Umbilical cord (tissue), 2 donors: ENCODE results near the gene CCNK. TPM values are rescaled to one million over a fixed set of nuclear protein-coding genes. Genes with fewer than 3 reads are reported as not detected.

Source experiments
- DNase-seq: peaks from one replicate; pipeline ENCODE4 v3.0.0-alpha.2; 2015; ENCODE audit warnings: low spot score
- total RNA-seq: library from RNA; depleted of rRNA; stranded (reverse); fragments of >200 nt; gene quantifications from one replicate; pipeline ENCODE4 v1.2.3, GENCODE V29; 2014; ENCODE audit warnings: low replicate concordance; ENCODE audit not compliant: insufficient read depth

The CCNK gene
- 33.0 TPM for total RNA-seq

DNA sequence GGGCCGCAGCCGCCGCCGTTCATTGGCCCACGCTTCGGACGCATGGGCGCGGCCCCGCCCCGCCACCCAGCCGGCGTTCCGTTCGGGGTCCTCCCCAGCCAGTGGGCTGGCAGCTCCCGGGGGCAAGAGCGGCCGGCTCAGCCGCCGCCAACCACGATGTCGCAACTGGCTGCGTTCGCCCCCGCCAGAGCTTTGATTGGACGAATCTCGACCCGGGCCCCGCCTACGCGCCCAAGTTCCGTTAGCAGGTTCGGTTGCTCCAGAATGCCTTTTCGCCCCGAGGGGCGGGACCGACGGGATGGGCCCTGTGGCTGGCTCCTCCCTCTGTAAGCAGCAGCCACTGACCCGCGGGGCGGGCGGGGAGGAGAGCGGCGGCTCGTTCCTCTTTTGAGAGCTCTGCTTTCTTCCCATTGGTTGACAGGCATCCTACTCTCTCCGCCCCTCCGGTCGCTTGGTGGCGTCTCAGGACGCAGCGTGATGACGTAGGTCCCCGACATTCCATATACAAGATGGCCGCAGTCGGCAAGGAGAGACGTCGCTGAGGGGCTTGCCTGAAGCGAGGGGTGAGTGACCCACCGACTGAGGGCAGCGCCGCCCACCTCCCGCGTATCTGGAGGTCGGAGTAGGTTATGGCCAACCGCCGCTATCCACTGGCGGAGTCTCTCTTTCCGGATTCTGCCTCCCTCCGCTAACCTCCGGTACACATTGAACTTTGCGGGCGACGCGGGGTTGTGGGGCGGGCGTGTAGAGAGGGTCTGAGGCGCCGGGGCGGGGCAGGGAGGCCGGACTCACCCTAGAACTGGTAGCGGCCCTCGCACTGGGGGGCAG, at the start of gene CCNK:
Gene CCNK (plus strand): TSS at position 493 of the 828 bp plus-strand sequence. CDS start 11,269 bp downstream, outside the sequence.
- peak; percentile 100 for DNase-seq

DNA sequence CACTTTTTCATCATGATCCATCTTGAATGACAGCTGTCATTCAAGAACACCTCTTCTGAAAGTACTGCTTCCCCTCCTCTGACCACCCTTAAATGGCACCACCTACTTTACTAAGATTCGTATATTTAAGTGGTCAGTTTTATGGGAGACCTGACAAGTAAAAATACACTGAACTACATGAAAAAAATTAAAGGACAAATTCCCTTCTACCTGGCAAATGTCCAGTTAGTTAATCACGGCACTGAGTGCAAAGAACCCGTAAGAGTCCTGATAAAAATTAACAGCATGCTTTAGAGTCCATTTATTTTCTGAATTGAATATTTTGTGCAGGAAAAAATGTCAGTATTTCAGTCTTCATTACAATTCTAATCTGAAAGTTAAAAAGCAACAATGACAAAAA, 49.2 kb upstream of the CCNK start:
- DNase-seq, result no peak

DNA sequence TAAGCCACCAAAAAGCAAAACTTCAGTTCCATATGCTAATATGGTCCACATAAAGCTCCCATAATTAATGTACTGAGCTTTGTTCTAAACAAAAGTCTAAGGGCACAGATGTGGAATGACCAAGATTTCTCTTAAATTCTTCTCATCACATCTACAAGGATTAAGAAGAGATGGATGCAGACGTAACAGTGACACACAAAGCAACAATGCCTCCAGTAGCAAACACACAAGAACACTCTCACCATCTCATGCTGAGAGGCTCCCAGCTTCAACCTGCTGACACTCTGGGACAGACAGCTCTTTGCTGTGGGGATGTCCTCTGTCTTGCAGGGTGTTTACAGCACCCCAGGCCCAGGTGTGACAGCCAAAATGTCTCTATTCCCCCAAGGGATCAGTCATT, 48.7 kb upstream of the CCNK start:
- DNase-seq, result no peak

DNA sequence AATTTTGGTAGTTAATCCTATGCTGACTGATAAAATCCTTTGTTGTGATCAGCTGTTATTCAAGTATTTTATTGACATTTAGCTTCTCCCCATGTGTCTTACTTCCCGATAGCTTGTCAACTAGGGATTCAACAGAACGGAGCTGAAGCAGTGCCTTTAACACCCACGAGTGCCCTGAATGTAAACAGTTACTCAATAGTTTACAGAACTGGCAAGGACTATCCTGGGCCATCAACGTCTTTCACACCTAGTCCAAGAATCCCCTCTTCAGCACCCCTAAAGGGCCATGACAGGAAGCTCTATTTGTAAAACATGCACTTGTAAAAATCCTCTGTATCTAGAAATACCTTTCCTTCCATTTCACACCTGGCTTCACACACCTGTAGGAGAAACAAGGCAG, 45.9 kb upstream of the CCNK start:
- no peak for DNase-seq

DNA sequence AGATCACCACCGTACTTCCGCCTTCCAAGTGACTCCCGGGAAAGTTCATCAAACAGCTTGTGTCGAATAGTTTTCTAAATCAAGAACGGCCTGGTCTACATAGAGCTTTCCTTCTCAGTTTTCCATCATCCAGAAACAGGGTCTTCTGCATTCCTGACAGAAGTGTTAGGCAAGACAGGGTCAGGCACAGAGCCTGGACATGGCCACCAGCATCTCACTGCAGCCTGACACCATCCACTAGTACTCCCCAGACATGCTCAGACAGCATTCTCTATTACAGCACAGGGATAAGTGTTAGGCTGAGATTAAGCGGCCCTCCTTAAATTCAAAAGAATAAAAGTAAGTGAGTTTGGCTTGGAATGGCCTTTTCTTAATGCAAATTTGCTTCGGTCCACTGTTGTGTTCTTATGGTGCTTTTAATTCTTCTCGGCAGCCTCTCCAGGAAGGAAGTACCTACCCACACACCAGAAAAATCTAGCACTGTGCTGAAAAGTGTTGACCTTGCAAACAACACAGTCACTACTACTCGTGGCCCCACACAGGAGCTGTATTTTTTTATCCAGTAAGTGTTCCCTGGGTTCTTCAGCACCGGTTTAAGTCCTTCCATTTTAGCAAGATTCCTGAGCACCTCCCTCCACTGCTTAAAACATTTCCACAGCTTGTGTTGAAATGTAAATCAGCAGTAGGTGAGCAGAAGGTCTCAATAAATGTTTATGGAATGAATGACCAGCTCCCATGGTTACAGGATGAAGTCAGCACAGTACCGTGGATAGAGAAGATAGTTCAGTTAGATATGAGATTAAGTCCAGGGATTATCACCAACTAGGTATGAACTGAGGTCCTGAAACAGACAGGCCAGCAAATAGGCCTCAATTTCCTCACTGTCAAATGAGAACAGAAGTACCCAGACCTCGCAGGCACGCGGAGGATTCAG, 44.7 kb upstream of the CCNK start:
- no peak for DNase-seq

DNA sequence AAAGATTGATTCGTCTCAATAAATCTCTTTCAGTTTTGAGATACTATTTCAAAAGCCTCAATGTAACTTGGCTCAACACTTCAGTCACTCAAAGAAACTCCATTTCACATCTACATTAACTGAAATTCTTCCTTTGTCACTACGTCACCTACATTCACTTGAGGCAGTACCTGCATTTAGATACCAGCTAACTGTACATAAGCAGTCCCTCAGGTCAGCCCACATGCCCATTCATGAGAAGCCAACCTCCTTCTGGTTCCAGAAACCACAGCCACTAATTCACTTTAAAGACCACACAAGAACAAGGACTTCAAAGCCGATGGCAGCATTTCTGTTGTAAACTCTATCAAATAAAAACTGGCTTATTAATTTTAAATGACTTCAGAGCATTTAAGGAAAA, 43.5 kb upstream of the CCNK start:
- DNase-seq, result no peak

DNA sequence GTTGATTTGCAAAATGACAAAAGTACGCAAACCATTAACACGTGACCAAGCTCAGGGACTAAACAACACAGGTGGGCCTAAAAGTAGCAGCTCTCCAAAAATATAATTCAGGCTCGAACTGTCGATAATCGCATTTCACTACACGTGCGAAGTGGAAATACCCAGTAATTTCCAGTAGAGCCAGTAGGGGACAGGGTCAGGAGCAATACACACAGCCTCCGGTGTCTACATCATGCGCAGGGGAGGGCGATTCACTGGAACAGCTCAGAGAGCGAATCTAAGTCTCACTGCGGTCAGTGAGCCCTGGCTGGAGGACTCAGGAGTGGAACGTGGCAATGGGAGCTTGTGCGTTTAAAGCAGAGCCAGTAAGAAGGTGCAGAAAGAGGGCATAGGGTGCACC, 40.9 kb upstream of the CCNK start:
- DNase-seq, result no peak

DNA sequence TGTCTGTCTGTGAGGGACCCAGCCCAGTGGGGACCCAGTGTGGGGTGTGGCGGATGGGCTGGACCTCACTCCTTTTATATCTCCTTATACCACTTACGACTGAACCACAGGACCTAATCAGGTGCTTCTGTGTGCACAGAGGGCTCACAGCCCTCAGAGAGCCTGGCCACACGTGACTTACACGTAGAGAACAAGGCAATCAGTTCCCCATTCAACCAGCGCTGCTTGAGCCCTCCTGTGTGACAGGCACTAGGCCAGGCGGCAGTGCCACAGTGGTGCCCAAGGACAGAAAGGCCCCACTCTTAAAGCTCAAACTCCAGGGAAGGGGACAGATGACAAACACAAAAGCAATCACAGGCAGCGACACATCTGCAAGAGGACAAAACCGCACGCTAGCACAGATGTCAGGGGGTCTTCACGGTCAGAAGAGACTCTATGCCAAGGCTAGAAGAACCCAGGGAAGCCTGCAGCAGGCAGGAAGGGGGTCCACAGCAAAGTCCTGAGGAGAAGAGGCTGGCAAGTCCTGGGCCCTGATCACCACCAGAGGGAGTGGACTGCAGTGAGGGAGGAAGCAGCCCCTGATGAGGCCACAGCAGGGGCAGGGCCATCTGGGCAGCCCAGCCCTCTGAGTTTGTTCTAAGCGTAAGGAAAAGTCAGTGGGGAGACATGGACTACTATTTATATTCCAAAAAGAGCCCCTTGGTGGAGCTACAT, 39.9 kb upstream of the CCNK start:
- peak; percentile 22 for DNase-seq

DNA sequence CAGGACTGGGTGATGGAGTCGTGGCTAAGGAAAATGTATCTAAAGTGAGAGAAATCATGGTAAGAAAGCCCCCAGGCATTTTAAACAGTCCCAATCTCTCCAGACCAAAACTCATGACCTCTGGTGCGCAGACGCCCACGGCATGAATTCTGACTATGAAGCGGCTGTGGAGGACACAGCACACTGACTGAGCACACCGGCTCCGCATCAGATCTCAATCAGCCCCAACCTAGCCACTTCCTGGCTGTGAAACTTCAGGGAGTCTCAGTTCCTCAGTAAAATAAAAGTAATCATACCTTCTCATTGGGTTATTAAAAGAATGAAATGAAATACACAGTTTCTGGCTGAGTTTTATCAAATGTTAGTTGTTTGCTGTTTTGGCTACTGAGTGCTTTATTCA, 39.3 kb upstream of the CCNK start:
- DNase-seq, result no peak

DNA sequence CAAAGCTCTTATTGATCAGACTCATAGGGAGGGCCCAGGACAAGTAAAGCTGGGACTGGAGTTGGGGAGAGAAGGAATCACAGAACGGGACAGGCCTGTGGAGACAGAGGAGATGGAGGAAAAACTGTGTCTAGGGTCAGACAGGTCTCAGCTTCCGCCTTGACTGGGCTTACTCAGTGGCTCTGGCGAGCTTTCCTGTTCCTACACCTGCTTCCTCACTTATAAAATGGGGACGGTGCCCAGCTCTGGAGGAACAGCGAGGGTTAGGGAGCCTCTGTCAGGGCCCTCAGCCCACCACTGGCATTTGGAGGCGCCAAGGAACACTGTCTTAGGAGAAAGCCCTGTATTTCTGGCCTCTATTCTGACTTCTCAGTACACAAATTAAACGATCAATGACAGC, 35.3 kb upstream of the CCNK start:
- no peak for DNase-seq

DNA sequence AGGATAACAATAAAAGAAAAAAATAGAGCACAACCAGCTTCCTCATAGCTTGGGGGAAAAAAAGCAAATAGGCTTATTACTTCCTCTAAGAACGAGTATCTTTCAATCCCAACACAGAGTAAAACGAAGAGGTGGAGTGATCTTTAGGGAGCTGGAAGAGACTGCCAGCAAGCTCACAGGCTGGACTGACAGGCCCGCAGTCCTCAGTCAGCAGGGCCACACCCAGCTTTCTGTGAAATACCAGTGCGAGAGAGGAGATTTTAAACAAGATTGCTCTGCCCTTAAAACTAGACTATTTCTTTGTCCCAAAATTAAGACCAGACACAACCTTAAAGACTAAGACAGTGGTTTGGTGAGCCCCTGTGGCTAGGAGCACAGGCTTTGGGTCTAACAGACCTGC, 33.5 kb upstream of the CCNK start:
- no peak for DNase-seq

DNA sequence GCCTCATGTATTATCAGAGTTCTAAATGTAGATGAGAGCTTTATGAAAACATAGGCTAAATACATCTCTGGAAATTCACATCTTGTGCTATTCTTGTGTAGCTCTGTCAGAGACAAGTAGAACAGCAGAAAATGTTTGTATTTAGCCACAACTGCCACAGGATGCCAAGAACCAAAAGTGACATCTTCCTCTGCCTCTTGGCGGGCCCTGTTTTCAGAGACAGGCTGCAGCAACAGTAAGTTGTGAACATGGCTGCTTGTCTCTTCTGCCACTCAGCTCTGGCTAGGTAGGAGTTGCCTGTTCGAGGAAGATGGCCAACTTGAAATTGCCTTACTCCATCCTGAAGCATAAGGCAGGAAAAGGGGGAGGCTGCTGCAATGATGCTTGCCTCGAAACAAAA, 30.9 kb upstream of the CCNK start:
- DNase-seq, result no peak

DNA sequence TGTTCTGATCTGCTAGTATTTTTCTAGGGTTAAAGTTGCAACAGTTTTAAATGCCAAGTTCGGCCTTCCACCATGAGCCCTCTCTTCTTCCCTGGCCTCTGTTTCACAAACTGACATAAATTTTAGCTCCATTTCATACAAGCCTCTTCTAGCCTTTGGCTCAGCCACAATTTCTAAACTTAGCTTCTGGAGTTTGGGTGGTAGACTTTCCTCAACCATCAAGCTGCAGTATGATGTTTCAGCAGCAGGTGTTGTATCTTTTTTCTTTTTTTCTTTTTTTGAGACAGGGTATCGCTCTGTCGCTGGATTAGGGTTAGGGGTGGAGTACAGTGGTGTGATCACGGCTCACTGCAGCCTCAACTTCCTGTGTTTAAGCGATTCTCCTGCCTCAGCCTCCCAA, 30.0 kb upstream of the CCNK start:
- no peak for DNase-seq

DNA sequence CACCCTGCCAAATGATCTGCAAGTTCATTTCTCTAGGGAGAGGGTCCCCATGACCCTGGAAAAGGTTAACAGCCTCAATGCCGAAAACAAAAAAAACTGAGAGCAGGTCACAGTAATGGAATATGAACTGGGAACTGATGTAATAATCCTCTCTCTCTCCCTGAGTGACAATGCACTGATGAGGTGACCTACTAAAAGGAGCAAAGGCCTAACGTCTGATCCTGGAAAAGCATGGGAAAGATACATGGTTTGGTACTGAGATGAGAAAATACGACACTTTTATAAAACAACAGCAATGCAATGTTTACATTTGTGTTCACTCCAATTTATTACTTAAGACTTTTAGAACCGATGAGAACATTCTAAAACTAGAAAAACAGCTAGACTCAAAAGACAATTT, 28.2 kb upstream of the CCNK start:
- DNase-seq, result no peak

DNA sequence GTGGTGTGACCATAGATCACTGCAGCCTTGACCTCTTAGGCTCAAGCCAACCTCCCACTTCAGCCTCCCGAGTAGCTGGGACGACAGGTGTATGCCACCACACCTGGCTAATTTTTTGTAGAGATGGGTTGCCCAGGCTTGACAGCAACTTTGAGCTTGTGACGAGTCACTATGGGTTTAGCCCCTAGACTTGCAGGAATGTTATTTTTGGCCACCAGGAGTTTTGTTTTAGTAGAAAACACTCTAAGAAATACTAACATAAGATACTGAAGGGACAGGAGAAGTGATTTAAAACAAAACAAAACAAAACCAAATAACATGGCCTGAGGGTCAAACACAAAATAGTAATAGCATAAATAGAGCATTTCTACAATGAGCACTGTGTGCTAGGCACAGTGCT, 27.0 kb upstream of the CCNK start:
- DNase-seq, result no peak

DNA sequence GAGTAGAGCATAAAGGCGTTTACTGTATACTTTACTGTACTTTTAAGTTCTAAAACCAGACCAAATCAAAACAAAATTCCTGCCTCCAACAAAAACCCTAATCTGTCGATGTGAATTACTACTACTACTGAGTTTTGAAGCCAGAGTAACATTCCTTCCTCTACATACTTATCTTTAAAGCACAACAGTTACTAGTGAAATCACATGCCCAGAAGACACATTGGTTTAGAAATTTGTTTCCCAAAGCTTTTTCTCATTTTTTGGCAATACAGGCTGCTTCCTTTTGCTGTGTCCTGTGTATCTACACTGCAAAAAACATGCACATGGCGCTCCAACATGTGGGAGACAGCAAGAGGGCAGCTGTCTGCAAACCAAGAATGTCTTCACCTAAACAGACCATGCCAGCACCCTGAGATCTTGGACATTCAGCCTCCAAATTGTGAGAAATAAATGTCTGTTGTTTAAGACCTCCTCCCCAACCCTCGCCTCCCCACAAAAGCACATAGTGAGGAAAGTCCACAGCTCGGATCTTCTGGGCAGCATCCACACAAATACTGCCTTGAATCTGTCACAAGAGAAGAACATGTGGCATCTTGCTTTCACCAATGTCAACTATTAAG, 21.6 kb upstream of the CCNK start:
- DNase-seq, result peak; percentile 59

DNA sequence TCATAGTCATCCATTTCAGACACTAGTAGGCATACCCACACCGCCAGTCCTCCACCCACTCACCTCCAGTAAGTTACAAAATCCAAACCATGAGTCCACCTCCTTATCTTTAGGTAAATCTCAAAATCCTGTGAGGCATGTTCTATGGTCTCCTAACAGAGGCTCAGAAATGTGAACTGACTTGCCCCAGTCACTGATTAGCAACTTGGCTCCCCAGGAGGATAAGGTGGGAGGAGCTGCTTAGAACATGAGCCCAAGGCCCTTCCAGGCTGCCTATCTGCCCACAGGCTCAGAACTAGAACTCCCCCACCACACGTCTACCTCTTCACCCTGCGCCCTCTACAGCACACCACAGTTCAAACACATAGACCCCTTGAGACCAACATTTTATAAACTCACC, 20.4 kb upstream of the CCNK start:
- no peak for DNase-seq

DNA sequence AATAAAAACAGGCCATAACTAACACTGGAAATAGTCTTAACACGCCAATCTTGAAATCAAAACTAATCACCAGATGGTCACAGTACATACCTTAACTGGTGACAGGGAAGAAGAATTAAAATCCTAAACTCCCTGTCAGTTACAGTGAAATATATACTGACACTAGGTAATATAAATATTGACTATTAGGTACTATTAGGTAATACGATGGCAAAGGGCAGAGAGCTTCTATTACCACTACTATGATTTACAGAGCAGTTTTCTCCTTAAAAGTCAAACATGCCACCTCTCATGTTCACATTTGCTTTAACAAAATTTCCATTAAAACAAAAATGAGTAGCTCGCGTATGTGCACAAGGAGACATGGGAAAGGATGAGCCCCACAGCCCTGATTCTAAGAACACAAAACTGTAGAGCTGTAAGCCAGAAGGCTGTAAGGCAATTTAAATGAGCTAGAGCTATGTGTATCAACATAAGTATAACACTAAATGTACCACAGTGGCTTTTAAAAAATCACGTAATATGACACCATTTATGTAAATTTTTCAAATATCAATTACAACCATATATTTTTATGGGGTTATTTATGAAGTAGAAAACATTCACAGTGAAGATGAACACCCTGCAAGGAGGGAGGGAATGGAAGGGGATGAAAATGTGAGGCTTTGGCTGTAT, 19.7 kb upstream of the CCNK start:
- DNase-seq, result no peak

DNA sequence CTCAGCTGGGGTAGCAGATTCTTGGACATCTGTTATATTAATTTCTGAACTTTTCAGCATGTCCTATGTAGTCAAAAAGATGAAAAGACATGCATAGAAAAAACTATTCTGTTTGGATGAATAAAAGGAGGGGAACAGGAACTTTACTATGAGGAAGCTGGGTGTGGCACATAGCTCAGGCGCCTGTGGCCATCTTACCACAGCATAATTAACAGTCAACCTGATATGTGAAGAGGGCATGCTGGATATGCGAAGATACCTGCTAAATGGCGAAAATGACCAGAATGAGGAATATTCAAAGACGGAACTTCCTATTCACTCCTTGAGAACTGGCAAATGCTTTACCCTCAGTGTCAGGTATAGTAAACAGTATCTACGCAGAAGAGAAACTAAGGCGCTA, 19.0 kb upstream of the CCNK start:
- DNase-seq, result no peak

DNA sequence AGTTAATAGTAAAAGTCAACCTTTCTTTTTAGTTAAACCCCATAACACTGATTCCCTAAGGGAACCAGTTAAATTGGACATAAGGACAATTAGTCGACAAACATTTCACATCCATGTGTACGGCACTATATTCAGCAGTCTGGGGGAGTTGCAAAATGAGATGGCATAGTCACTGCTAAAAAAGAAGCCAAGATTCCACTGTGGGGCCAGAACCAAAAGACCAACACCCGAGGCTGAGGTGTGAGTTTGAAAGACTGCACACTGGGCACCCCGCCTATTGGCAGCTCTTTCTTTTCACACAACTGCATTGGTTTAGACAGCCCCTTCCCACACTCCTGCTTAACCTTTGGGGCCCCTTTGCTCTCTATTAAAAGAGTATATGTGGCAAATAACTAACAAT, 17.2 kb upstream of the CCNK start:
- no peak for DNase-seq

DNA sequence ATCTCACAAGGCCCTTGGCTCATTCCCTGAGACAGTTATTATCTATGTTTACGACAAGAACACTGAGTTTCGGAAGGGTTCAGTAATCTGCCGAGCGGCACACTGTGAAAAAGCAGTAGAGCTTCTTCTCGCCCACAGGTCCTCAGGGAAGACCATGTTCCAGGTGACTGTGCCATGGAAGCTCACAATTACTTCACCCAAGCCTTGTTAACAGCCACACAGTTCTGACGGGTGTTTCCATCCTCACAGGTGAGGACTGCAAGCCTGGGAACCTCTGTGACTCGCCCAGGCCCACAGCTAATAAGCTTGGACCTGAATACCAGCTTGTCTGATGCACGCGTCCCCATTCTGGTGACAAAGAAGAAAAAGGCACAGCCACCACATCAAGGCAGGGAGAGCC, 15.9 kb upstream of the CCNK start:
- no peak for DNase-seq
